ENCODE data around the gene CACNA2D2. TPM values are rescaled to one million over a fixed set of nuclear protein-coding genes. Genes with fewer than 3 reads are reported as not detected.

The CACNA2D2 gene
- total RNA-seq, 1 donor from 2014 or later, result 1.8 TPM

GRCh38 chr3:50395070-50395860 is 108.2 kb downstream of the CACNA2D2 start:
- no peak for DNase-seq (ENCODE audit: low spot score)

GRCh38 chr3:50393061-50393460 is 110.4 kb downstream of the CACNA2D2 start:
- no peak for DNase-seq (ENCODE audit: low spot score)

GRCh38 chr3:50392101-50392715 is 111.2 kb downstream of the CACNA2D2 start:
- DNase-seq (ENCODE audit: low spot score), result no peak

- DNase-seq (ENCODE audit: low spot score), result peak; percentile 42
These were observed 112.8 kb downstream of the CACNA2D2 start for GRCh38 chr3:50390508-50391224.

GRCh38 chr3:50389414-50389767 is 114.0 kb downstream of the CACNA2D2 start:
- no peak for DNase-seq (ENCODE audit: low spot score)

- DNase-seq (ENCODE audit: low spot score), result no peak
These were observed 114.6 kb downstream of the CACNA2D2 start for GRCh38 chr3:50388720-50389413.

- DNase-seq (ENCODE audit: low spot score), result no peak
These were observed 115.3 kb downstream of the CACNA2D2 start for GRCh38 chr3:50388016-50388719.

- no peak for DNase-seq (ENCODE audit: low spot score)
These were observed 117.7 kb downstream of the CACNA2D2 start for GRCh38 chr3:50385754-50386153.

- no peak for DNase-seq (ENCODE audit: low spot score)
These were observed 119.7 kb downstream of the CACNA2D2 start for GRCh38 chr3:50383750-50384149.

GRCh38 chr3:50382722-50383121 is 120.7 kb downstream of the CACNA2D2 start:
- DNase-seq (ENCODE audit: low spot score), result no peak

GRCh38 chr3:50381383-50381782 is 122.1 kb downstream of the CACNA2D2 start:
- no peak for DNase-seq (ENCODE audit: low spot score)

- no peak for DNase-seq (ENCODE audit: low spot score)
These were observed 122.9 kb downstream of the CACNA2D2 start for GRCh38 chr3:50380405-50381085.

GRCh38 chr3:50378757-50379156 is 124.7 kb downstream of the CACNA2D2 start:
- no peak for DNase-seq (ENCODE audit: low spot score)

GRCh38 chr3:50378024-50378423 is 125.4 kb downstream of the CACNA2D2 start:
- DNase-seq (ENCODE audit: low spot score), result no peak

GRCh38 chr3:50375258-50375931 is 128.0 kb downstream of the CACNA2D2 start:
- DNase-seq (ENCODE audit: low spot score), result no peak

- no peak for DNase-seq (ENCODE audit: low spot score)
These were observed 128.8 kb downstream of the CACNA2D2 start for GRCh38 chr3:50374363-50375257.

GRCh38 chr3:50373146-50374051 is 130.0 kb downstream of the CACNA2D2 start:
- no peak for DNase-seq (ENCODE audit: low spot score)

- DNase-seq (ENCODE audit: low spot score), result no peak
These were observed 131.1 kb downstream of the CACNA2D2 start for GRCh38 chr3:50372349-50372748.

Measured in mucosa of gallbladder (tissue), 1 donor.